WTC11 (cell line): Measurements from ENCODE around the gene CITED1. TPM values are rescaled to one million over a fixed set of nuclear protein-coding genes. Genes with fewer than 3 reads are reported as not detected.

Experiments
- ATAC-seq: fragments of 200-7000 bp; cut with Tn5 transposase; 2 replicates; pipeline ENCODE4 v1.10.0; 2021; ENCODE audit warnings: mild to moderate bottlenecking, moderate library complexity
- CTCF ChIA-PET: fragments of 300-600 bp; sonication (Branson Sonifier 250); formaldehyde crosslinking; loops from one replicate; lab custom pipeline; 2021; ENCODE audit warnings: antibody characterized with exemption; lab: Charles Lee
- POLR2A ChIA-PET: fragments of 350-600 bp; sonication (Branson Sonifier 250); formaldehyde crosslinking; loops from one replicate; lab custom pipeline; 2021; ENCODE audit warnings: antibody characterized with exemption; lab: Charles Lee
- DNase-seq: peaks from one replicate; pipeline ENCODE4 v3.0.0; 2021; ENCODE audit warnings: low spot score
- H3K27ac Mint-ChIP-seq: 2 replicates; pipeline ENCODE4 v1.8.0; 2021; ENCODE audit warnings: mixed read lengths
- H3K27me3 Mint-ChIP-seq: 2 replicates; pipeline ENCODE4 v1.8.0; 2021; ENCODE audit warnings: low read depth, mild to moderate bottlenecking, moderate library complexity, mixed read lengths
- H3K36me3 Mint-ChIP-seq: 2 replicates; pipeline ENCODE4 v1.8.0; 2021; ENCODE audit warnings: mixed read lengths
- H3K4me1 Mint-ChIP-seq: 2 replicates; pipeline ENCODE4 v1.8.0; 2022; ENCODE audit warnings: mixed read lengths
- H3K4me3 Mint-ChIP-seq: 2 replicates; pipeline ENCODE4 v1.8.0; 2021; ENCODE audit warnings: mild to moderate bottlenecking, moderate library complexity, mixed read lengths
- H3K9me3 Mint-ChIP-seq: 2 replicates; pipeline ENCODE4 v1.8.0; 2021; ENCODE audit warnings: mixed read lengths
- AFF4 ChIP-seq: sonication (generic); formaldehyde crosslinking; IDR thresholded peaks from 2 replicates; pipeline ENCODE4 v1.8.1; 2023; ENCODE audit warnings: mild to moderate bottlenecking, missing genetic modification reagents, borderline replicate concordance
- ATF1 ChIP-seq: sonication (generic); formaldehyde crosslinking; IDR thresholded peaks from 2 replicates; pipeline ENCODE4 v1.8.1; 2023; ENCODE audit warnings: mild to moderate bottlenecking, moderate library complexity, missing genetic modification reagents
- ESRRA ChIP-seq: sonication (generic); formaldehyde crosslinking; IDR thresholded peaks from 2 replicates; pipeline ENCODE4 v1.8.1; 2022; ENCODE audit warnings: mild to moderate bottlenecking, missing genetic modification reagents, borderline replicate concordance
- FOXJ3 ChIP-seq: sonication (generic); formaldehyde crosslinking; IDR thresholded peaks from 2 replicates; pipeline ENCODE4 v1.9.0; 2021; ENCODE audit warnings: missing genetic modification reagents, mild to moderate bottlenecking, borderline replicate concordance
- HMGXB4 ChIP-seq: sonication (generic); formaldehyde crosslinking; IDR thresholded peaks from 2 replicates; pipeline ENCODE4 v1.8.1; 2023; ENCODE audit warnings: mild to moderate bottlenecking, moderate library complexity, missing genetic modification reagents
- IRF1 ChIP-seq: sonication (generic); formaldehyde crosslinking; IDR thresholded peaks from 2 replicates; pipeline ENCODE4 v1.8.0; 2023; ENCODE audit warnings: missing genetic modification reagents
- MYBL2 ChIP-seq: sonication (generic); formaldehyde crosslinking; IDR thresholded peaks from 2 replicates; pipeline ENCODE4 v1.8.1; 2023; ENCODE audit warnings: mild to moderate bottlenecking, moderate library complexity, missing genetic modification reagents
- PRRX2 ChIP-seq: fragments of 250-450 bp; sonication (Bioruptor Pico); IDR thresholded peaks from 2 replicates; pipeline ENCODE4 v1.8.0; 2021; ENCODE audit warnings: mild to moderate bottlenecking
- RELA ChIP-seq: sonication (generic); formaldehyde crosslinking; IDR thresholded peaks from 2 replicates; pipeline ENCODE4 v1.8.1; 2022; ENCODE audit warnings: missing genetic modification reagents, mild to moderate bottlenecking, borderline replicate concordance
- ZNF263 ChIP-seq: sonication (generic); formaldehyde crosslinking; IDR thresholded peaks from 2 replicates; pipeline ENCODE4 v1.8.1; 2022; ENCODE audit warnings: low read depth, mild to moderate bottlenecking, moderate library complexity, missing genetic modification reagents
- ZNF532 ChIP-seq: fragments of 250-450 bp; sonication (Bioruptor Pico); IDR thresholded peaks from 2 replicates; pipeline ENCODE4 v1.9.0; 2021; ENCODE audit warnings: mild to moderate bottlenecking, borderline replicate concordance
- ZNF671 ChIP-seq: fragments of 250-450 bp; sonication (Bioruptor Pico); IDR thresholded peaks from 2 replicates; pipeline ENCODE4 v1.8.0; 2021; ENCODE audit warnings: mild to moderate bottlenecking
- ZSCAN18 ChIP-seq: fragments of 250-450 bp; sonication (Bioruptor Pico); IDR thresholded peaks from 2 replicates; pipeline ENCODE4 v2.1.2; 2022; ENCODE audit warnings: mild to moderate bottlenecking, moderate library complexity
- total RNA-seq: library from RNA; stranded (reverse); gene quantifications from 3 replicates; pipeline ENCODE4 v1.2.3, GENCODE V29; 2021

CITED1 gene
- total RNA-seq, 1 experiment from 2014 or later: 2.2 TPM

DNA sequence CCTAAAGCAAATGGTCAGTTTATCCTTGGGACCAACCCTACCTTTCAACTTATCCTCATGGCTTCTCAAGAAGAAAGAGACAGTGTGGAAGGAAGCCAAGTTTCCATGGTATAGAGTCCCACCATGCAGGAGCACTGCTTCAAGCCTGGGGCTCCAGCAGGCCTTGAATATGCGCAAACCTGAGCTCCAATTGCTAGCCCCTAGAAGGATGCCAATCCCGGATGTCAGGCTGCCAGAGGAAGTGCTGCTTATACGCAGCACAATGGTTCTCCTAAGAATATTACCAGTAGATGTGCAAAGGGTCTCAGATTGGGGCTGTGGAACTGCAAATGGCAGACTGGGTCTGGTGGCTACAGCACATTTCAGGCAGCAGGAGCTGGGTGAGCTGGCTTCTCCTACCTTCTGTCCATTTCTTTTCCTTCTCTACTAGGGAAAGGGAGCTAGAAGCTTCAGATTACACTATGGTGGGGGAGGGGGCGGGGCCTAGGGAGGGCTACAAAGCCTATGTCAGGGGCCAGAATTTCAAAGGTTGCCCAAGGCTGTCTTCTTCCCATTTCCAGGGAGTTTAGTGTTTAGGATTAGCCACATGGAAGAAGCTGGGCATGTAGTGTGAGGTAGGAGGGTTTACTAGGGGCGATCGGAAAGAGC lies 40.7 kb upstream of the CITED1 start (continued):
- no peak for TF ChIP-seq HMGXB4 (CRISPR knock-in tag)
- TF ChIP-seq ATF1 (CRISPR knock-in tag): no peak
- no peak for TF ChIP-seq ZSCAN18
- TF ChIP-seq PRRX2 (CRISPR knock-in tag): no peak
- TF ChIP-seq ZNF532: no peak
- TF ChIP-seq ESRRA: no peak
- TF ChIP-seq AFF4: no peak
- no peak for TF ChIP-seq RELA (CRISPR knock-in tag)
- TF ChIP-seq IRF1 (CRISPR knock-in tag): no peak
- TF ChIP-seq ZNF671 (CRISPR knock-in tag): no peak
- TF ChIP-seq FOXJ3 (CRISPR knock-in tag): no peak
- TF ChIP-seq ZNF263 (CRISPR knock-in tag): no peak

GRCh38 chrX:72340626-72341025 lies 34.9 kb upstream of the CITED1 start:
- Mint-ChIP-seq H3K9me3 (no peaks in the 10 kb centered on the region), H3K4me3 (no peak overlapping the region), H3K27me3 (no peaks in the 10 kb centered on the region), H3K4me1 (peaks cover 11% of the 10 kb centered on the region), H3K27ac (no peak overlapping the region), H3K36me3 (no peaks in the 10 kb centered on the region)
- no peak for TF ChIP-seq MYBL2
- CTCF ChIA-PET: interaction anchor here (1.0 to 4.0 kb wide), 2 partner anchors 24 to 43 kb away, joined by 3 to 23 read pairs; no protein-coding TSS in a partner anchor
- POLR2A ChIA-PET: no interaction called here
- ATAC-seq (no peak), DNase-seq (no peak)
